ENCODE results near the gene KRT78. TPM values are rescaled to one million over a fixed set of nuclear protein-coding genes. Genes with fewer than 3 reads are reported as not detected.
A peak's percentile ranks its signal among the peaks of the same experiment; 100 is the strongest.

Gene KRT78
- total RNA-seq, 6 experiments from 2014 or later, result 0.30 TPM; not detected in 5

DNA sequence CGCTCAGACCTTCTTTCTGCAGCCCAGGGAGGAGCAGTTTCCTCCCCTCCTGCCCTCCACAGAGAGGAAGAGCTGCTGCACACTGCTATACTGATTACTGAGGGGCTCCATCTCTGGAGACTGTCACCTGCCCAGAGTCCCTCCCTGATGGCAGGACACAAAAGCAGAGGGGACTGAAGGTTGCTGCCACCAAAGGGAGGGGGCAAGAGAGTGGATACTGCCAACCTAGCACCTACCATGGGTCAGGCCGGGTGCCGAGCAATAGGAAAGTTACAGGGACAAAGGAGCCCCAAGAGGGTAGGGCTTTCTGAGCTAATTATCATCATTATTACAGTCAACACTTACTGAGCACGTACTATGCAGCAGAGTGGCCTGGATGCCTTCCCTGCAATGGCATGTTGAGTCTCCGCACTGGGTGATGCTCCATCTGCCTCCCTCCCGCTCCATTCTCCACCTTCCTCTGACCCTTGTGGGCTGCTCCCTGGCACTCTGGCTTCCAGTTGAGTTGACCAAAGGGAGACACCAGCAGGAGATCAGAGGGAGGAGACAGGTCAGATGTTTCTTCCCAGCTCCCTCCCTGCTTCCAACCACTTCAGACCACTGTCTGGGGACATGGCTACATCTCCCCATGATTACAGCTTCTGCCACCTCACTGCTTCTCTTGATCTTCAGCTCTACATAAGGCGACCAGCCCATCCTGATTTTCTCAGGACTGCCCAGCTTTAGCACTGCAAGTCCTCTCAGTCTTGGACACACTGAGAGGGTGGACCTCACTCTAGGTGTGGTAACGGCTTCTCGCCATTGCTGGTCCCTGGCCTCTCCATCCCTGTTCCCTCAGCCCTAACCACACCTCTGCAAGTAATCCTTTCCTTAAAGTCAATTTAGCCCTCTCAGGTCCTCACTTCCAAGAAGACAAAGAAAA is 12.0 kb downstream of the KRT78 start:
- Mint-ChIP-seq H3K36me3 (ENCODE audit: low read depth) (no peaks in the 10 kb centered on the region), H3K4me3 (peak overlapping the region; percentile 76), H3K9me3 (no peaks in the 10 kb centered on the region), H3K27ac (peak overlapping the region; percentile 92), H3K4me1 (ENCODE audit: low read depth) (peaks cover 36% of the 10 kb centered on the region), H3K27me3 (ENCODE audit: insufficient read depth) (peaks cover 5% of the 10 kb centered on the region)
- no peak for DNase-seq
- TF ChIP-seq, protein P1, sequence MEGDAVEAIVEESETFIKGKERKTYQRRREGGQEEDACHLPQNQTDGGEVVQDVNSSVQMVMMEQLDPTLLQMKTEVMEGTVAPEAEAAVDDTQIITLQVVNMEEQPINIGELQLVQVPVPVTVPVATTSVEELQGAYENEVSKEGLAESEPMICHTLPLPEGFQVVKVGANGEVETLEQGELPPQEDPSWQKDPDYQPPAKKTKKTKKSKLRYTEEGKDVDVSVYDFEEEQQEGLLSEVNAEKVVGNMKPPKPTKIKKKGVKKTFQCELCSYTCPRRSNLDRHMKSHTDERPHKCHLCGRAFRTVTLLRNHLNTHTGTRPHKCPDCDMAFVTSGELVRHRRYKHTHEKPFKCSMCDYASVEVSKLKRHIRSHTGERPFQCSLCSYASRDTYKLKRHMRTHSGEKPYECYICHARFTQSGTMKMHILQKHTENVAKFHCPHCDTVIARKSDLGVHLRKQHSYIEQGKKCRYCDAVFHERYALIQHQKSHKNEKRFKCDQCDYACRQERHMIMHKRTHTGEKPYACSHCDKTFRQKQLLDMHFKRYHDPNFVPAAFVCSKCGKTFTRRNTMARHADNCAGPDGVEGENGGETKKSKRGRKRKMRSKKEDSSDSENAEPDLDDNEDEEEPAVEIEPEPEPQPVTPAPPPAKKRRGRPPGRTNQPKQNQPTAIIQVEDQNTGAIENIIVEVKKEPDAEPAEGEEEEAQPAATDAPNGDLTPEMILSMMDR (IDR thresholded peaks at IDR 0.05), result no peak

DNA sequence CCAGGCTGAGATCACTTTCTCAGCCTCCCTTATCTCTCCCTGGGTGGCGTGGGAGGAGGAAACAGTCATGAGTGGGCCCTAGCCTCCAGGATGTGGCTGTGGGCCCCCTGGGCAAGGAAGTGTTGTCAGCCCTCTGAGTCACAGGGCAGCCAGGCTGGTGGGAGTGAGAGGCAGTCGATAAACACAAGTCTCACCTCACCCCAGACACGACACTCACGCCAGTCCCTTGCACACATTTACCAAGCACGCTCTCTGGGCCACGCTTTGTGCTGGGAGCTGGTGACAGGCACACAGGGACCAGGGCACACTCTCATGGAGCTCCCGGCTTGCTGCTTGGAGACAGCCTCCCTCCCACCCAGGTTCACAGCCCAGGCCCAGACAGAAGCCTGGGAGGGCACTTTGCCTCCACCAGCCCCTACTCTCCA is 12.7 kb downstream of the KRT78 start:
- Mint-ChIP-seq H3K9me3 (no peaks in the 10 kb centered on the region), H3K27me3 (ENCODE audit: insufficient read depth) (peaks cover 5% of the 10 kb centered on the region), H3K36me3 (ENCODE audit: low read depth) (no peaks in the 10 kb centered on the region), H3K4me3 (peak overlapping the region; percentile 23; the same call in 1 of the 2 replicates), H3K27ac (peak overlapping the region; percentile 92), H3K4me1 (ENCODE audit: low read depth) (peaks cover 36% of the 10 kb centered on the region)
- DNase-seq, result peak; percentile 51
- TF ChIP-seq, protein P1 (IDR thresholded peaks at IDR 0.05), result no peak

DNA sequence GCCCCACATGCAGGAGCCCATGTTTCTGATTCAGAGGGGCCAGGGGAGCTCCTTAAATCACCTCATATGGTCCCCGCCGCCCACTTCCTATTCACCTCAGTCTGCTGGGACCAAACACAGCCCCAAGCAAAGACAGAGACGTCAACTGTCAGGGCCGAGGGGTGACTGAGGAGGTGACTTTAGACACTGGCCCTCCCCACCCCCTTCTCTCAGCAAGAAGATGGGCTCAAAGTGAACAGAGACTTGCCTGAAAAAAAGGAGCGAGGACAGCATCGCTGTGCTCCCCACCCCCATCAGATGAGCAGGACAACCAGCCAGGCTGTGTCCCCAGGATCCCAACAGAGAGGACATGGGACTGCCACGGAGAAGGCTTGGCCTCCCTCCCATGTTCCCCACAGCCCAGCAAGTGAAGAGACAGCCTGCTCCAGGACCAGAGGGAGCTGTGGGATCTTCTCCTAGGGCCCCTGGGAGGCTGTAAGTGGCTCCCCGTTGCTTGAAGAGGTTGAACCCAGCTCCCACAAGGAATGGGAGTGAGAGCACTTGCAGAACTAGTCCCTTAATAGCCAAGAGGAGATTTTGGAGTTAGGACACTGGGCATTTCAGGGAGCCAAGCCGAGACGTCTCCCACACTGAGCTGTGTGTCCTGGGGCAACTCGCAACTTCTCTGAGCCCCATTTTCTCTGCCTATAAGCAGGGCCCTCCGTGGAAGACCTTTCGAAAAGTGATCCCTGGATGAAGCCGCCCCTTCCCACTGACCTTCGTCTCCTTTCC is 13.3 kb downstream of the KRT78 start:
- Mint-ChIP-seq H3K9me3 (no peaks in the 10 kb centered on the region), H3K27ac (peak overlapping the region; percentile 92), H3K27me3 (ENCODE audit: insufficient read depth) (peaks cover 5% of the 10 kb centered on the region), H3K4me1 (ENCODE audit: low read depth) (peaks cover 36% of the 10 kb centered on the region), H3K4me3 (peak overlapping the region; percentile 23; the same call in 1 of the 2 replicates), H3K36me3 (ENCODE audit: low read depth) (no peaks in the 10 kb centered on the region)
- TF ChIP-seq, protein P1 (IDR thresholded peaks at IDR 0.05), result no peak
- no peak for DNase-seq

DNA sequence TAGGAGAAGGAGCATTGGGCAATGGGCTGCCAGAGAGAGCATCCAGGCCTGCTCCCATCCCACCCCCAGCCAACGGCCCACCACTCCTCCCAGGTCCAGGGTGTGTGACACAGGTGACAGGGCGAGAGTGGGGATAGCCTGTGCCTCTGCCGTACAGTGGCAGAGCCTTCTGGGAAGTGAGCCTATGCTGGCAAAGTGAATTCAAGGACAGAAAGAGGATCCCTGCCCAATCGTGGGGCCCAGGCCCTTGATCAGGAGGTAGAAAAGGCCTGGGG is 14.1 kb downstream of the KRT78 start:
- no peaks in the 10 kb centered on the region for H3K36me3 Mint-ChIP-seq (ENCODE audit: low read depth)
- no peak overlapping the region for H3K27ac Mint-ChIP-seq
- peaks cover 36% of the 10 kb centered on the region for H3K4me1 Mint-ChIP-seq (ENCODE audit: low read depth)
- H3K9me3 Mint-ChIP-seq, result no peaks in the 10 kb centered on the region
- no peak for DNase-seq
- no peak overlapping the region for H3K4me3 Mint-ChIP-seq
- TF ChIP-seq, protein P1 (IDR thresholded peaks at IDR 0.05), result no peak
- peaks cover 5% of the 10 kb centered on the region for H3K27me3 Mint-ChIP-seq (ENCODE audit: insufficient read depth)

DNA sequence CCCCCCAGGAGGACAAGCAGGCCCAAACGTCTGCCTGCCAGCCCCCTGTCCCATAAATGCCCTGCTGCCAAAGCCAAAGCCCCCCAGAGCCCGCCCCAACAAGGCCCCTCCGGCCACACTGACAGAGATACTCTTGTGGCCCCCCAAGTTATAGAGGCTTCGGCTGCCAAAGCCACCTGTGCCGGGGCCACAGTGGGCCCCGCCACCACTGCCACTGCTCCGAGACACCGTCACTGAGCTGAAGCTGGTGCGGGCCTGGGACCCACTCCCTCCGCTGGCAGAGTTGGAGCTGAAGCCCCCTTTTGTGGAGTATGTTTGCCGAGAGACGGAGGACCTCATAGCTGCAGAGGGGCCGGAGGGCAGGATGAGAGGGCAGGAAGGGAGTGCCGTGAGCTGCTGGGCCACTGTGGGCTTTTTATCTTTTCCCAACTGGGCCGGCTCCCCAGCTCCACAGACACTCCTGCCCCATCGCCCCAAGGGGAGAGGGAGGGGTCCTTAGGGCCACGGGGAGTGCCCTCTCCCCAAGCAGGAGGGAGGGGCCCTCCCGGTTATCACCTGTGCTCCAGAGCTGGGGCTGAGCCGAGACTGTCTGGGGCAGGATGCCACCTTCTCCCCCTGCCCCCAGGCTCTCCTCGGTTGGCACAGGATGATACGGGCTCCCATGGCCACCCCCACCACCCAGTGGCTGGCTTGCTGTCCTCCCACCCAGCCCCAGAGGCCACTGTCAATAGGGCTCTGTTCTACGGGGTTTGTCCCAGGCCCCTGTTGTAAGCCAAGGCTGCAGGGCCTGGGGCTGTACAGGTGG is 14.7 kb downstream of the KRT78 start, which contains the start of gene KRT79:
Gene KRT79 (minus strand): TSS at position 390 of the 805 bp plus-strand sequence. CDS start 51 bp downstream, at position 339.
- no peaks in the 10 kb centered on the region for H3K9me3 Mint-ChIP-seq
- no peak within 1 kb of the TSS for H3K4me3 Mint-ChIP-seq
- TF ChIP-seq, protein P1 (IDR thresholded peaks at IDR 0.05), result no peak
- peaks cover 38% of the 10 kb centered on the region for H3K4me1 Mint-ChIP-seq (ENCODE audit: low read depth)
- no peak within 1 kb of the TSS for H3K27ac Mint-ChIP-seq
- no peak for DNase-seq
- H3K27me3 Mint-ChIP-seq (ENCODE audit: insufficient read depth), result peaks cover 5% of the 10 kb centered on the region
- H3K36me3 Mint-ChIP-seq (ENCODE audit: low read depth), result no peaks in the 10 kb centered on the region
